Measurements from ENCODE around the gene ZBTB25. TPM values are rescaled to one million over a fixed set of nuclear protein-coding genes. Genes with fewer than 3 reads are reported as not detected.

ZBTB25 gene
- total RNA-seq, 1 donor from 2014 or later = 20.6 TPM

DNA sequence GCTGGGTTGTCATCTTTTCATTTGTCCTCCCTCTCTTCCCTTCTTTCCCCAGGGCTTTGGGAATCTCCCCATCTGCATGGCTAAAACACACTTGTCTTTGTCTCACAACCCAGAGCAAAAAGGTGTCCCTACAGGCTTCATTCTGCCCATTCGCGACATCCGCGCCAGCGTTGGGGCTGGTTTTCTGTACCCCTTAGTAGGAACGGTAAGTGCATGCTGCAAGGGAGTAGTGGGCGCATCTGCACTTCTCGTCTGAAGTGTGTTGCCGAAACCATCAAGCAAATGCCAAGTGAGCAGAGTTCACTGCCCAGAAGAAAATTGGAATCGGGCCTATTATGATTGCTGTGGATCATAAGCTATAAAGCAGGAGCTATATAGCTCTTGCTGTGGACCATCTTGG lies 49.0 kb downstream of the ZBTB25 start:
- TF ChIP-seq, protein P1, sequence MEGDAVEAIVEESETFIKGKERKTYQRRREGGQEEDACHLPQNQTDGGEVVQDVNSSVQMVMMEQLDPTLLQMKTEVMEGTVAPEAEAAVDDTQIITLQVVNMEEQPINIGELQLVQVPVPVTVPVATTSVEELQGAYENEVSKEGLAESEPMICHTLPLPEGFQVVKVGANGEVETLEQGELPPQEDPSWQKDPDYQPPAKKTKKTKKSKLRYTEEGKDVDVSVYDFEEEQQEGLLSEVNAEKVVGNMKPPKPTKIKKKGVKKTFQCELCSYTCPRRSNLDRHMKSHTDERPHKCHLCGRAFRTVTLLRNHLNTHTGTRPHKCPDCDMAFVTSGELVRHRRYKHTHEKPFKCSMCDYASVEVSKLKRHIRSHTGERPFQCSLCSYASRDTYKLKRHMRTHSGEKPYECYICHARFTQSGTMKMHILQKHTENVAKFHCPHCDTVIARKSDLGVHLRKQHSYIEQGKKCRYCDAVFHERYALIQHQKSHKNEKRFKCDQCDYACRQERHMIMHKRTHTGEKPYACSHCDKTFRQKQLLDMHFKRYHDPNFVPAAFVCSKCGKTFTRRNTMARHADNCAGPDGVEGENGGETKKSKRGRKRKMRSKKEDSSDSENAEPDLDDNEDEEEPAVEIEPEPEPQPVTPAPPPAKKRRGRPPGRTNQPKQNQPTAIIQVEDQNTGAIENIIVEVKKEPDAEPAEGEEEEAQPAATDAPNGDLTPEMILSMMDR (IDR thresholded peaks at IDR 0.05; ENCODE audit: unreplicated experiment) = no peak
- Mint-ChIP-seq H3K27ac (no peak overlapping the region), H3K27me3 (ENCODE audit: low read depth) (no peaks in the 10 kb centered on the region), H3K4me1 (no peaks in the 10 kb centered on the region), H3K9me3 (no peaks in the 10 kb centered on the region), H3K4me3 (no peak overlapping the region), H3K36me3 (peaks cover 18% of the 10 kb centered on the region)
- no peak for DNase-seq (ENCODE audit: low spot score in 2 of 2, unreplicated experiment in 2 of 2)

DNA sequence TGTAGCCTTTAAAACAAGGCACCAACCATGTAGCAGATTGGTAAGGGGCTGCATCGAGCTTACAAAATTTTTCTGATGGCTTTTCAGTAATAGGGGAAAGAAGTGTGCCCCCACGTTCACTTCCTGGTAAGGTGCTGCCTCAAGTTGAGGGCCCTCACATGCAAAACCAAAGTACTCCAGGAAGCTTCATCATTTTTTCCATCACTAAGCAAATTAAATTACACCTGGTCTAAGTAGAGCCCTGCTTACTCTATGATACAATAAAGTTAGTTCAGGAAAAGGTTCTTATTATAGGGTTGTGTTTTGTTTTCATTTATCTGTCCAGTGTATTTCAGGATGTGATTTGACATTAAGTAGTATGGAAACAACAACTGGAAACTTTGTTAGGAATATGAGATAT lies 53.4 kb downstream of the ZBTB25 start:
- H3K36me3 Mint-ChIP-seq = peaks cover 18% of the 10 kb centered on the region
- H3K9me3 Mint-ChIP-seq = no peaks in the 10 kb centered on the region
- H3K27me3 Mint-ChIP-seq (ENCODE audit: low read depth) = no peaks in the 10 kb centered on the region

DNA sequence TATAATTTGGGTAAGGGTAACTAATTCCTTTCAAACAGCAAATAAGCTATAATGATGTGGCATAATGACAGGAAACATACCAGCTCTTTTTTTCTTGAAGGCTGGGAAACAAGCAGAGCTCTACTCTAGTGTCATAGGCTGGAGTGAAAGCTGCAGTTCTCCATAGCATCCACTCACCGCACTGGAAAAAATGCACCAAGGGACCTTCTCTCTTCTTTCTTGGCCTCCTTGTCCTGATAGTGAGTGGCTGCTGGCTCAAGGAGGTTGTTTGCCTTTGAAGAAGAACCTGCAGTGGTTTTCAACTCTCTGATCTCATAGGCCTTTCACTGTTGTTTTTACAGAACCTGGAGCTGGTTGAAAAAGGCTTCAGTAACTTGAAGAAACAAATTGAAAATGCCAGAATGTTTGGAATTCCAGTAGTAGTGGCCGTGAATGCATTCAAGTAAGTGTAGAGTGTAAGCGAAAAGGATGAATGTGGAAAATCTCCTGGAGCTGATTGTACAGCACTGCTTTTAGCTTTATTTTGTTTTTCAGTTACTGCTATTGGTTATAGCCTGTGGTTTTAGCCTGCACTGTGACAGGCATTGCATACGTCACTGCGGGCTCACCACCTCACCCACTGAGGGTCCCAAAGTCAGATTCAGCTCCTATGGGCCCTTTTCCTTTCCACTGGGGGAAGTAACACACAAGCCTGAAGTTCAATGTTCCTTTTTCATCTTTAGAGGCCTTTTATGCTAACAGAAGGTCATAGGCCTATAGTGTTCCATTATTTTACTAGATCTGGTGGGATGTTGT lies 55.6 kb downstream of the ZBTB25 start:
- Mint-ChIP-seq H3K4me1 (peaks cover 25% of the 10 kb centered on the region), H3K27me3 (ENCODE audit: low read depth) (no peaks in the 10 kb centered on the region), H3K27ac (peak overlapping the region; percentile 14), H3K36me3 (peaks cover 19% of the 10 kb centered on the region), H3K9me3 (no peaks in the 10 kb centered on the region), H3K4me3 (no peak overlapping the region)
- DNase-seq (ENCODE audit: low spot score in 2 of 2, unreplicated experiment in 2 of 2) = no peak
- TF ChIP-seq, protein P1 (IDR thresholded peaks at IDR 0.05; ENCODE audit: unreplicated experiment) = no peak

More for the DNA sequence above, 53.4 kb downstream of the ZBTB25 start:
- DNase-seq (ENCODE audit: low spot score in 2 of 2, unreplicated experiment in 2 of 2) = no peak
- Mint-ChIP-seq H3K4me1 (peaks cover 18% of the 10 kb centered on the region), H3K4me3 (no peak overlapping the region), H3K27ac (no peak overlapping the region)
- TF ChIP-seq, protein P1 (IDR thresholded peaks at IDR 0.05; ENCODE audit: unreplicated experiment) = no peak

DNA sequence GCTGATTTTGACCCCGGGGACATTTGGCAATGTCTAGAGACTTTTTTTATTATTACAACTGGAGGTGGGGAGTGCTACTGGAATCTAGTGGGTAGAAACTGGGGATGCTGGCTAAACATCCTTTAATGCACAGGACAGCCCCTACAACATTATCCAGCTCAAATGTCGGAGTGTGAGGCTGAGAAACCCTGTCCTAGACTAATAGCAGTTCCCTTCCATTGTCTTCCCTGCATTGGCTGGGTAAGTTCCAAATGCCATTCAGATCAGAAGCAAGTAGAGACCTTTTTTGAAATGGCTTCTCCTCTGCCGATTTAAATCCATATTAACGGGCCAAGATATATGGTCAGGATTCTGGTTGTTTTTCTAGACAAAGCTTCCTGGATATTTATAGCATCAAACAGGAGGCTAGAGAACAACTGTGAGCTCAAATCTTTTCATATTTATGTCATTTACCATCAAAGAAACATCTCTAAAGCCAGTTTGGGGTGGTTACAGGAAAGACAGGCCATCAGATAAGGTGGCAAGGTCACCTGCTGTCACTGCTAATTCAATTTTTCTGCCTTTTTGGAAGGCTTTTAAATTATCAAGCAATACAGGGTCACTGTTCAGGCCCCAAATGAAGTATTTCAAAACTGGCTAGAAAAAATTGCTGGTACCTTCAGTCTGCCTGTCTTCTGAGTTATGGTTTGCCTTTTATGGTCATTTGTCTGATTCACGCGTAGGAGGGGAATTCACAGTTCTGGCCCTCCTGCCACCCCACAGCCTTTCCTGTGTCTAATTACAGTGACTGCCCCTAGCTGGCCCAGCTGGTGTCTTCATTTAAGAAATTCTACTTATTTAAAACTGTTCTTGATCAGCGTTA lies 58.4 kb downstream of the ZBTB25 start:
- Mint-ChIP-seq H3K27ac (peak overlapping the region; percentile 75), H3K9me3 (no peaks in the 10 kb centered on the region), H3K36me3 (peaks cover 28% of the 10 kb centered on the region), H3K4me3 (no peak overlapping the region), H3K27me3 (ENCODE audit: low read depth) (no peaks in the 10 kb centered on the region), H3K4me1 (peaks cover 25% of the 10 kb centered on the region)
- TF ChIP-seq, protein P1 (IDR thresholded peaks at IDR 0.05; ENCODE audit: unreplicated experiment) = no peak
- DNase-seq (ENCODE audit: low spot score in 2 of 2, unreplicated experiment in 2 of 2) = no peak

DNA sequence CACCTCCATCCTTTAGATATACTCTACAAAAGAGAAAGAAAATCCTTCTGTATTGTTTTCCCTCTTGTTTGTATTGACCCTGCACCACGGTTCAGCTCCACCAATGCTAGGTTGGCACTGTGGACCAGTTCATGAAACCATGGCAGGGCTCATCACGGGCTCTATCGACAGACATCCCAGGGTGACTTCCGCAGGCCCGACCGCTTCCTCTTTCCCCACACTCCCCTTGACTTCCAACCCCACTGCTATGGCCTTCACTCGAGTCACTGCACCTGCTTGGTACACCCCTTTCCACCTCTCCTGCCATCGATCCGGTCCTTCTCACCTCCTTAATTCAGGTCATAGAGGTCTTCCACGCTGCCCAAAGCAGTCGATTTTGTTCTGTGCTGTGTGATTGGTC lies 59.5 kb downstream of the ZBTB25 start:
- Mint-ChIP-seq H3K4me3 (no peak overlapping the region), H3K4me1 (peaks cover 25% of the 10 kb centered on the region), H3K27ac (no peak overlapping the region), H3K9me3 (no peaks in the 10 kb centered on the region), H3K36me3 (peaks cover 30% of the 10 kb centered on the region), H3K27me3 (ENCODE audit: low read depth) (no peaks in the 10 kb centered on the region)
- no peak for DNase-seq (ENCODE audit: low spot score in 2 of 2, unreplicated experiment in 2 of 2)
- TF ChIP-seq, protein P1 (IDR thresholded peaks at IDR 0.05; ENCODE audit: unreplicated experiment) = no peak
